ENCODE data around the gene SKIL.

SKIL gene

DNA sequence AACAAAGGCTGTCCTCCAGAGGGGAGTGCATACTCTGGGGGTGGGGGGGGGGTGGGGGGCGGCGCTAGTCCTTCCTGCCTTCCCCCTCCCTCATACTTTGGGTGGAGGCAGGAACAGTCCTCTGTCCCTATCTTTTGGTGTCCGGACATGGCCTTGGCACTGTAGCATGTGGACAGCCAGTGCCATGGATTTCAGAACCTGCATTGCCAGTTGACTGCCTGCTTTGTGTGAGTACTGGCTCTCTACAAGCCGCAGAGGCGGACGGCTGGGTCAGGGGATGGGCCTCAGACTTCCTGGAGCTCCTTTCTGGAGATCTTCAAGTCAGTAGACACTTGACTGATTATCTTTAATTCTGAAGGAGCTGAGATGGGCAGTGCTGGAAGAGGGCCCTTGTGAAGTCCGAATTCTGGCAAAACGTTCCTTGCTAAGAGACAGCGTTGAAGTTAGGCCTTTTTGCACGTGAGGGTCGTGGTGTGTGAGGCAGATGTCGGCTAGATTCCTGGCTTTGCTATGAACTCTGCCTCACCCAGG lies 63.7 kb downstream of the SKIL start:
- TF ChIP-seq, protein P1, sequence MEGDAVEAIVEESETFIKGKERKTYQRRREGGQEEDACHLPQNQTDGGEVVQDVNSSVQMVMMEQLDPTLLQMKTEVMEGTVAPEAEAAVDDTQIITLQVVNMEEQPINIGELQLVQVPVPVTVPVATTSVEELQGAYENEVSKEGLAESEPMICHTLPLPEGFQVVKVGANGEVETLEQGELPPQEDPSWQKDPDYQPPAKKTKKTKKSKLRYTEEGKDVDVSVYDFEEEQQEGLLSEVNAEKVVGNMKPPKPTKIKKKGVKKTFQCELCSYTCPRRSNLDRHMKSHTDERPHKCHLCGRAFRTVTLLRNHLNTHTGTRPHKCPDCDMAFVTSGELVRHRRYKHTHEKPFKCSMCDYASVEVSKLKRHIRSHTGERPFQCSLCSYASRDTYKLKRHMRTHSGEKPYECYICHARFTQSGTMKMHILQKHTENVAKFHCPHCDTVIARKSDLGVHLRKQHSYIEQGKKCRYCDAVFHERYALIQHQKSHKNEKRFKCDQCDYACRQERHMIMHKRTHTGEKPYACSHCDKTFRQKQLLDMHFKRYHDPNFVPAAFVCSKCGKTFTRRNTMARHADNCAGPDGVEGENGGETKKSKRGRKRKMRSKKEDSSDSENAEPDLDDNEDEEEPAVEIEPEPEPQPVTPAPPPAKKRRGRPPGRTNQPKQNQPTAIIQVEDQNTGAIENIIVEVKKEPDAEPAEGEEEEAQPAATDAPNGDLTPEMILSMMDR (IDR thresholded peaks at IDR 0.05; ENCODE audit: low read depth, low read length), result no peak
- peak overlapping the region; percentile 30; the same call in 1 of the 2 replicates for H3K4me3 ChIP-seq (ENCODE audit: low read depth, low read length)

- TF ChIP-seq, protein P1 (IDR thresholded peaks at IDR 0.05; ENCODE audit: low read depth, low read length), result no peak
- H3K4me3 ChIP-seq (ENCODE audit: low read depth, low read length), result no peak overlapping the region
These were observed 64.2 kb downstream of the SKIL start for GRCh38 chr3:170421758-170422157.

GRCh38 chr3:170423001-170423615 lies 65.6 kb downstream of the SKIL start:
- TF ChIP-seq, protein P1 (IDR thresholded peaks at IDR 0.05; ENCODE audit: low read depth, low read length), result no peak
- no peak overlapping the region for H3K4me3 ChIP-seq (ENCODE audit: low read depth, low read length)

GRCh38 chr3:170424879-170425278 lies 67.4 kb downstream of the SKIL start:
- TF ChIP-seq, protein P1 (IDR thresholded peaks at IDR 0.05; ENCODE audit: low read depth, low read length), result no peak
- H3K4me3 ChIP-seq (ENCODE audit: low read depth, low read length), result no peak overlapping the region

GRCh38 chr3:170425491-170426239 lies 68.2 kb downstream of the SKIL start:
- TF ChIP-seq, protein P1 (IDR thresholded peaks at IDR 0.05; ENCODE audit: low read depth, low read length), result no peak
- H3K4me3 ChIP-seq (ENCODE audit: low read depth, low read length), result no peak overlapping the region

DNA sequence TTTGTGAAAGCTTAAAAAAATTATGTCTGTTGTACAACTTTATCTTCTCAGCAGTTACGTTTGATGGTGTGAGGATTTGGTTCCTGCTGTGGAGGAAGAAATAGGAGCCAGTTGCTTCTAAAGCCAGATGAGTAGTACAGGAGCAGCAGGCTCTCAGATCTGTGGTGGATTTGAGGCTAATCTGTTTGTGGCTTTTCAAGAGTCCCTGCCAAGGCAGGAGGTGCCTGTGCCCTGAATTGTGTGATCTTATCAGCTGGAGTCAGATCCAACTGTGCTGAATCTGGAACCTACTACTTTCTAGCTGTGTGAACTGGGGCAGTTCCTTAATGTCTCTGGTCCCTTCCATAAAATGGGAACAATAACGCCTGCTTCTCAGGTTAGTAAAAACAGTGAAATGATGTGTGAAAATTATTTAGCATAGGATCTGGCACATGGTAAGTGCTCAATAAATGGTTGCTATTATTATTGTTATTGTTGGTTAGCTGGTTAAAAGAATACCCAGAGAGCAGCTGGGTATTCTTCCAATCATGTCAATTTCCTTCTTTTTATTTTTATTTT lies 68.8 kb downstream of the SKIL start:
- TF ChIP-seq, protein P1 (IDR thresholded peaks at IDR 0.05; ENCODE audit: low read depth, low read length), result no peak
- H3K4me3 ChIP-seq (ENCODE audit: low read depth, low read length), result no peak overlapping the region

- TF ChIP-seq, protein P1 (IDR thresholded peaks at IDR 0.05; ENCODE audit: low read depth, low read length), result no peak
- H3K4me3 ChIP-seq (ENCODE audit: low read depth, low read length), result no peak overlapping the region
These were observed 70.6 kb downstream of the SKIL start for GRCh38 chr3:170428095-170428494.
